NCI-H748 (cell line): ENCODE measurements around the gene TFDP1.
A peak's percentile ranks its signal among the peaks of the same experiment; 100 is the strongest.

Experiments used
- DNase-seq: peaks from one replicate; lab custom pipeline; 2025; ENCODE audit not compliant: unreplicated experiment; lab: John Stamatoyannopoulos, UW

Gene TFDP1

DNA sequence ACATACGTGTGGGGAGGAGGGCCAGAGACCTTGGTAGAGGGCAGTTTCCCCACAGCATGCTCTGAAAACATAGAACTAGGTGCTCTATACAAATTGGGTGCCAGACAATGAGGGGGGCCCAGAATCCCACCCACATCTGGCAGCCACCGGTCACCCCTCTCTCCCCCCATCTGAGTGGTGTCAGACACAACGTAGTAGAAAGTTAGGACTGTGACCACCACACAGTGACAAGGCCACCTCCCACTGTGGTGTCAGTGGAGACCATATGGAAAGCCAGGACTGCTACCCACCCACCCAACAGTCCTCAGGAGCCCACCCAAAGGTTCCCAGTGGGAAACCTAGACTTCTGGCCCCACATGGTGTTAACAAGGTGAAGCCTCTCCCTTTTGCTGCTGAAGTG is 75.5 kb downstream of the TFDP1 start:
- no peak for DNase-seq

DNA sequence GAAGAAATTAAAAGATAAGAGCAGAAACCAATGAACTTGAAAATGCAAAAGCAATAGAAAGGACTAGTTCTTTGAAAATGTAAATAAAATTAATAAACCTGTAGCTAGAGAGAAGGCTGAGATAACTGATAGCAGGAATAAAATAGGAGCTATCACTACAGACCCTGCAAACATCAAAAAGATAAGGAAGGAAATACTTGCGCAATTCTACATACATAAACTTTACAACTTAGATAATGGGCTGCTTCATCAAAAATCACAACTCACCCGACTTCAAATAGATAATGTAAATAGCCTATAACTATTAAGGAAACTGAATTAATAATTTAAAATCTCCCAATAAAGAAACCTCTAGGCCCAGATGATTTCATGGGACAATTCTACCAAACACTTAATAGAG is 77.0 kb downstream of the TFDP1 start:
- DNase-seq: no peak

GRCh38 chr13:113663934-113664333 is 79.4 kb downstream of the TFDP1 start:
- no peak for DNase-seq

- DNase-seq: peak; percentile 19
Measured at GRCh38 chr13:113664751-113665596, 80.4 kb downstream of the TFDP1 start.

GRCh38 chr13:113665597-113666328 is 81.2 kb downstream of the TFDP1 start:
- no peak for DNase-seq

GRCh38 chr13:113666329-113666670 is 81.7 kb downstream of the TFDP1 start:
- no peak for DNase-seq

DNA sequence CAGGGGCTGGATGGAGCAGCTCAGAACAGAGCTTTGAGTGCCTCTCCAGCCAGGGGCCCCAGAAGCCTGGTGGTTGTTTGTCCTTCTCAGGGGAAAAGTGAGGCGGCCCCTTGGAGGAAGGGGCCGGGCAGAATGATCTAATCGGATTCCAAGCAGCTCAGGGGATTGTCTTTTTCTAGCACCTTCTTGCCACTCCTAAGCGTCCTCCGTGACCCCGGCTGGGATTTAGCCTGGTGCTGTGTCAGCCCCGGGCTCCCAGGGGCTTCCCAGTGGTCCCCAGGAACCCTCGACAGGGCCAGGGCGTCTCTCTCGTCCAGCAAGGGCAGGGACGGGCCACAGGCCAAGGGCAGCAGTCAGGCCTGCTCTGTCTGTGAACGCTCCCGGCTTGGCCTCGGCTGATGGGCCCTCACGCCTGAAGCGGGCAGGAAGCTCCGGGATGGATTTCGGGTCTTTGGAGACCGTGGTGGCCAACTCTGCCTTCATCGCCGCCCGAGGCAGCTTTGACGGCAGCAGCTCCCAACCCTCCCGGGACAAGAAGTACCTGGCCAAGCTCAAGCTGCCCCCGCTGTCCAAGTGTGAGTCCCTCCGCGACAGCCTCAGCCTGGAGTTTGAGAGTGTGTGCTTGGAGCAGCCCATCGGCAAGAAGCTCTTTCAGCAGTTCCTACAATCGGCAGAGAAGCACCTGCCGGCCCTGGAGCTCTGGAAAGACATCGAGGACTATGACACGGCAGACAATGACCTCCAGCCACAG is 82.6 kb downstream of the TFDP1 start, which contains the start of gene GRK1:
Gene GRK1, plus strand, starts transcription at position 269 of the 751 bp plus-strand sequence. Its CDS starts 168 bp downstream, at position 437.
- no peak for DNase-seq

- no peak for DNase-seq
Measured at GRCh38 chr13:113667771-113668490, 83.4 kb downstream of the TFDP1 start.

GRCh38 chr13:113668491-113668971 is 84.0 kb downstream of the TFDP1 start:
- DNase-seq: no peak

DNA sequence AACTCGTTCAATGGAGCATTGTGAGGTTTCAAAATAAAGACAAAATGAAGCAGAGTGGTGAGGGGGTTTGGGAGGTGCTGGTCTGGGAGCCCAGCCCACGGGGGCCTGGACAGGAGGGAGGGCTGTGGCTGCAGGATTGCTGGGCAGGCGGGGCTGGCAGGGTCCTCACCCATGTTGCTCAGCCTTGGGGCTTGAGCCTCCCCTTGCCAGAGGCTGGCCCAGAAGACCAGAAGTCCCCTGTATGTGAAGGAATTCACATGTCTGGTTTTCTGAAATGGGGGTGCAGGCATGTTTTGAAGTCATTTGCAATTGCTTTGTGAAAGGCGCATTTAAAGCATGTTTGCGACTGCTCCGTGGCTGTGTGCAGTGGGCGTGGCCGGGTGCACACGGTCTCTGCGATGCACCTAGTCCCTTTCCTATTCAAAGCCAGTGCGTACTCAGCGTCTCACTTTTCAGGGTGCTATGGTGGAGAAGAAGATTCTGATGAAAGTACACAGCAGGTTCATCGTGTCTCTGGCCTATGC is 84.7 kb downstream of the TFDP1 start:
- DNase-seq: no peak

- no peak for DNase-seq
Measured at GRCh38 chr13:113669755-113670341, 85.3 kb downstream of the TFDP1 start.

DNA sequence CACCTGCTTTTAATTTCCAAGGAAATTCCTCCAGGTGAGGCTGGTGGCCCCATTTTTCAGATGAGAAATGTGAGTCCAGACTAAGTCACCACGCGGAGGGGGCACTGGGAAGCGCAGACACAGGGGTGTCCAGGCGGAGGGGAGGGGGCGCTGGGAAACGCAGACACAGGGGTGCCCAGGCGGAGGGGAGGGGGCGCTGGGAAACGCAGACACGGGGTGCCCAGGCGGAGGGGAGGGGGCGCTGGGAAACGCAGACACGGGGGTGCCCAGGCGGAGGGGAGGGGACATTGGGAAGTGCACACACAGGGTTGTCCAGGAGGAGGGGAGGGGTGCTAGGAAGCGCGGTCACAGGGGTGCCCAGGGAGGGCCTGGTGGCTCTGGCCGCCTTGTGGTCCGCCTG is 86.0 kb downstream of the TFDP1 start:
- DNase-seq: no peak

DNA sequence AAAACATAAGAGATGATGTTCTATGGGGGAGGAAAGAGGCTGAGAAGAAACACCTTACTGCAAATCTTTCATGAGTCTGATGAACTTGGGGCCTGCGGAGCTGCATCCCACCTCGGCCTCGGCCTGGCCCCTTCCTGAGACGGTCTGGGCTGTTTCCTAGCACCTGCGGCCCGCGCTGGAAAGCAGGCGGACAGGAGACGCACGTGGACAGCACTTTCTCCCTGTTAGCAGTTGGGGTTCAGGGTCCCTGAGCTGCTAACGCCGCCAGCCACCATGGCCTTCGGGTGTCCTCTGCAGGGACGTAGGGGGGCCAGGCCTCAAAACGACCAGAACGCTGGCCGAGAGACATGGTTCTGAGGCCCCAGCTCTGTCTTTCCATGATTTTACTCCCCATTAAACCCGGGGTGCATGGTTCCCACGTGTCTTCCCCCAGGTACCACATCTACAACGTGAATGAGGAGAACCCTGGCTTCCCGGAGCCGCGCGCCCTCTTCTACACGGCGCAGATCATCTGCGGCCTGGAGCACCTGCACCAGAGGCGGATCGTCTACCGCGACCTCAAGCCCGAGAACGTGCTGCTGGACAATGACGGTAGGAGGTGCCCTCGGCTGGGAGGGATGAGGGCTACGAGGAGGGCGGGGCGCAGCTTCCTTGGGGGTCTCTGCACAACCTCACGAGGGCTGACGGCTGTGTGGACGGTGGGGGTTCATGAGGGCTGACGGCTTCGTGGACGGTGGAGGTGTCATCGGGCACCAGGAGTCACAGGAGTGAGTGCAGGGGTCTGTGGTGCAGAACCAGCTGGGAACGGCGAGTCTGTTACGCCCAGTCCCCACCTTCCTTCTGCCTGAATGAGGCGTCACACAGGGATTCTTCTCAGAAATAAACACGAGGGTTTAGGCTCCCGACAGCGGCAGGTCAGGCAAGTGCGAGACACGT is 86.8 kb downstream of the TFDP1 start:
- no peak for DNase-seq

- DNase-seq: no peak
Measured at GRCh38 chr13:113672002-113672651, 87.6 kb downstream of the TFDP1 start.
